HepG2 (cell line): ENCODE measurements around the gene EIF3L. TPM values are rescaled to one million over a fixed set of nuclear protein-coding genes. Genes with fewer than 3 reads are reported as not detected.
A peak's percentile ranks its signal among the peaks of the same experiment; 100 is the strongest.

ENCODE experiments used
- ATAC-seq: fragments of 200-7000 bp; cut with Tn5 transposase; 3 replicates; pipeline ENCODE4 v1.9.1; 2020; ENCODE audit warnings: mild to moderate bottlenecking, moderate library complexity
- BruUV-seq: library from RNA; stranded (reverse); fragments of 400-500 nt; replicated peaks from 2 replicates; lab custom pipeline; 2021; lab: Mats Ljungman, UMichigan
- CTCF ChIA-PET: fragments of 300-600 bp; formaldehyde crosslinking; extraction: SDS; loops from one replicate; lab custom pipeline; 2021; ENCODE audit warnings: low total read pairs, inconsistent platforms, low intra/inter-chr PET ratio; lab: Yijun Ruan, JAX
- POLR2A ChIA-PET: fragments of 350-600 bp; sonication (Branson Sonifier 250); formaldehyde crosslinking; loops from one replicate; lab custom pipeline; 2020; ENCODE audit warnings: antibody characterized with exemption, inconsistent platforms; lab: Yijun Ruan, JAX
- DNase-seq: peaks from one replicate; pipeline ENCODE4 v3.0.0-alpha.2; 2015; ENCODE audit warnings: low spot score
- FAIRE-seq: peaks from 3 replicates; lab custom pipeline; 2011; peaks lifted over from hg19 to GRCh38; lab: Jason Lieb, UNC
- H2AFZ ChIP-seq: one replicate; pipeline ENCODE4 v1.6.1; 2011; ENCODE audit warnings: low read length, inconsistent platforms
- H3K27ac ChIP-seq: fragments of 300-600 bp; 3 replicates; pipeline ENCODE4 v1.8.0; 2011; ENCODE audit warnings: mixed run types, mild to moderate bottlenecking, mixed read lengths, low read length, inconsistent platforms; ENCODE audit not compliant: insufficient read depth; ENCODE audit errors: extremely low read length
- H3K27me3 ChIP-seq, 2 experiments: fragments of 200-600 bp in 1 of 2; 2 replicates in 1 of 2; 3 replicates in 1 of 2; pipeline versions ENCODE4 v1.6.0 to v1.8.0; 2011; ENCODE audit warnings: low read length in 2 of 2, mild to moderate bottlenecking in 2 of 2, moderate library complexity in 2 of 2, inconsistent platforms in 1 of 2; ENCODE audit not compliant: insufficient read depth in 2 of 2, control insufficient read depth in 1 of 2
- H3K36me3 ChIP-seq, 2 experiments: fragments of 200-600 bp in 1 of 2; replicated peaks in 1 of 2; 2 replicates in 1 of 2; 3 replicates in 1 of 2; pipeline versions ENCODE4 v1.5.1 to v1.8.0; 2011; ENCODE audit warnings: low read length in 2 of 2, inconsistent platforms in 1 of 2; ENCODE audit not compliant: insufficient read depth in 2 of 2, control insufficient read depth in 1 of 2
- H3K4me1 ChIP-seq: 2 replicates; pipeline ENCODE4 v1.5.1; 2012; ENCODE audit warnings: low read length, inconsistent platforms; ENCODE audit not compliant: insufficient read depth
- H3K4me2 ChIP-seq: 2 replicates; pipeline ENCODE4 v1.6.0; 2011; ENCODE audit warnings: low read depth, low read length, inconsistent platforms
- H3K4me3 ChIP-seq, 3 experiments: fragments of 200-600 bp in 1 of 3; sonication (generic), shearing (Covaris generic) in 1 of 3; replicated peaks in 1 of 3; 2 replicates each; pipeline ENCODE4 v1.5.1; 2011 to 2016; ENCODE audit warnings: low read length in 3 of 3, inconsistent platforms in 2 of 3, low read depth in 2 of 3, mild to moderate bottlenecking in 2 of 3, control low read depth in 1 of 3, mixed read lengths in 1 of 3; ENCODE audit not compliant: insufficient read depth in 1 of 3
- H3K79me2 ChIP-seq: one replicate; pipeline ENCODE4 v1.6.1; 2011; ENCODE audit warnings: low read length, inconsistent platforms; ENCODE audit not compliant: insufficient read depth
- H3K9ac ChIP-seq: 2 replicates; pipeline ENCODE4 v1.6.0; 2011; ENCODE audit warnings: mild to moderate bottlenecking, low read depth, low read length, inconsistent platforms; ENCODE audit not compliant: insufficient read depth
- H3K9me3 ChIP-seq: 2 replicates; pipeline ENCODE4 v1.5.1; 2012; ENCODE audit warnings: mild to moderate bottlenecking, low read length
- H4K20me1 ChIP-seq: 2 replicates; pipeline ENCODE4 v1.6.0; 2011; ENCODE audit warnings: inconsistent platforms, mild to moderate bottlenecking, low read length, moderate library complexity; ENCODE audit not compliant: insufficient read depth
- ETV5 ChIP-seq: IDR thresholded peaks from 2 replicates; pipeline ENCODE4 v1.6.1; 2018; ENCODE audit warnings: missing biosample characterization, missing genetic modification reagents, inconsistent platforms, borderline replicate concordance
- FOXO1 ChIP-seq: sonication (generic); formaldehyde crosslinking; IDR thresholded peaks from 2 replicates; pipeline ENCODE4 v1.4.0; 2020; ENCODE audit warnings: missing genetic modification reagents
- NCOA1 ChIP-seq: sonication (generic); formaldehyde crosslinking; IDR thresholded peaks from 2 replicates; pipeline ENCODE4 v1.9.0; 2021; ENCODE audit warnings: missing genetic modification reagents
- NFIC ChIP-seq: IDR thresholded peaks from 2 replicates; pipeline ENCODE4 v1.6.1; 2012; ENCODE audit warnings: mild to moderate bottlenecking, low read length, inconsistent platforms
- RBM22 ChIP-seq: fragments of 200-400 bp; formaldehyde crosslinking; optimal IDR thresholded peaks from 2 replicates; pipeline ENCODE3; 2017; ENCODE audit warnings: mild to moderate bottlenecking, low read length, moderate library complexity
- ZBTB3 ChIP-seq: sonication (generic); formaldehyde crosslinking; IDR thresholded peaks from 2 replicates; pipeline ENCODE4 v1.4.0; 2020; ENCODE audit warnings: low read depth, mild to moderate bottlenecking, moderate library complexity, missing genetic modification reagents, borderline replicate concordance
- ZBTB7B ChIP-seq: sonication (generic); formaldehyde crosslinking; IDR thresholded peaks from 2 replicates; pipeline ENCODE4 v1.4.0; 2020; ENCODE audit warnings: missing genetic modification reagents
- ZNF30 ChIP-seq: sonication (generic); formaldehyde crosslinking; IDR thresholded peaks from 2 replicates; pipeline ENCODE4 v1.5.0; 2020; ENCODE audit warnings: mild to moderate bottlenecking, missing genetic modification reagents
- ZNF335 ChIP-seq: sonication (generic); formaldehyde crosslinking; IDR thresholded peaks from 2 replicates; pipeline ENCODE4 v1.4.0; 2020; ENCODE audit warnings: missing genetic modification reagents
- ZNF562 ChIP-seq: sonication (generic); formaldehyde crosslinking; IDR thresholded peaks from 2 replicates; pipeline ENCODE4 v1.8.0; 2022; ENCODE audit warnings: missing genetic modification reagents, borderline replicate concordance
- ZNF605 ChIP-seq: sonication (generic); formaldehyde crosslinking; IDR thresholded peaks from 2 replicates; pipeline ENCODE4 v1.8.0; 2022; ENCODE audit warnings: mild to moderate bottlenecking, missing genetic modification reagents
- ZNF780A ChIP-seq: sonication (generic); formaldehyde crosslinking; IDR thresholded peaks from 2 replicates; pipeline ENCODE4 v1.8.0; 2022; ENCODE audit warnings: mild to moderate bottlenecking, missing genetic modification reagents, moderate library complexity
- WGBS: methylation state at CpG from one replicate; pipeline ENCODE4 v1.1.6; 2017; ENCODE audit warnings: low lambda C conversion rate; 5-methylcytosine and 5-hydroxymethylcytosine counted together
- in situ Hi-C: cut with HindIII; loops from 2 replicates; pipeline ENCODE4 v1.10.0; 2017; ENCODE audit warnings: low pct_unique_long_range_greater_than_20kb; ENCODE audit not compliant: extremely low pct_ligation_motif_present
- intact Hi-C: fragments of 100-400 bp; cut with micrococcal nuclease; formaldehyde crosslinking; loops from one replicate; pipeline ENCODE4 v1.10.0; 2022; ENCODE audit not compliant: unreplicated experiment
- polyA plus RNA-seq, 8 experiments: library from polyadenylated mRNA; depleted of rRNA in 3 of 8; stranded (reverse) in 7 of 8; unstranded in 1 of 8; fragments of >200 nt; fragmentation: Illumina TruSeq in 4 of 8; extraction: Trizol in 4 of 8; gene quantifications; 2 replicates each; pipeline versions ENCODE4 v1.2.1 to v1.2.3, GENCODE V29; 2011 to 2016; ENCODE audit warnings: low read depth in 4 of 8, missing spikeins in 1 of 8, mixed read lengths in 1 of 8; ENCODE audit not compliant: insufficient read depth in 1 of 8
- total RNA-seq, 5 experiments: library from RNA; depleted of rRNA; stranded (reverse); fragments of >200 nt; fragmentation: Illumina TruSeq; extraction: Trizol; gene quantifications; 2 replicates each; pipeline ENCODE4 v1.2.3, GENCODE V29; 2016; ENCODE audit warnings: low read depth in 1 of 5
- TF ChIP-seq, protein P1 (sequence below): IDR thresholded peaks from 2 replicates; pipeline ENCODE4 v1.6.1; 2016; ENCODE audit warnings: low read depth, control low read depth
- TF ChIP-seq, protein P2 (sequence below): sonication (generic); formaldehyde crosslinking; IDR thresholded peaks from 2 replicates; pipeline ENCODE4 v1.4.0; 2020; ENCODE audit warnings: mild to moderate bottlenecking, missing genetic modification reagents

The EIF3L gene
- total and polyA plus RNA-seq, 2 of the 13 experiments (the other 11 are each of a cell fraction or from before 2014, with no cell fraction given): 514 to 793 TPM

DNA sequence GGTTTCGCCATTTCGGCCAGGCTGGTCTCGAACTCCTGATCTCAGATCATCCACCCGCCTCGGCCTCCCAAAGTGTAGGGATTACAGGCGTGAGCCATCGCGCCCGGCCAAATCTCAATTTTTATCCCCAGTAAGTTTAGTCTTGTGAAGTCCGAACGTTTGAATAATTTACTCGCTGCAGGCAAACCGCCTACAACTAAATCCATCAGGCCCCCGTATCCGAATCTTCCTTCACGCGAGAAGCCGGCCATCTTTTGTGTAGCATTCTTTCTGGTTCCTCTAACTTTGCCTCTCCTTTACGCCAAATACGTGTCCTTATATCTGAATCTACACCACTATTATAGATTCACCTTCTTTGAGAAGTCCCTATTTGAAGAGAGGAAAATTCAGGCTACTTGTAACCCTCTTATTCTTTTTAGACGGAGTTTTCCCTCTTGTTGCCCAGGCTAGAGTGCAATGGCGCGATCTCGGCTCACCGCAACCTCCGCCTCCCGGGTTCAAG, 581 bp upstream of the EIF3L start (continued):
- TF ChIP-seq ZNF335: peak; percentile 97
- TF ChIP-seq NFIC: peak; percentile 30; the same call in 1 of the 2 replicates
- peak; percentile 13; the same call in 1 of the 2 replicates for TF ChIP-seq ZNF605 (CRISPR knock-in tag)
- no peak for TF ChIP-seq ZBTB7B
- TF ChIP-seq ZNF30: 0 out of 2 replicates have a peak, but pooled peaks have one; percentile 10
- no peak for TF ChIP-seq FOXO1 (CRISPR knock-in tag)
- TF ChIP-seq, protein P1, sequence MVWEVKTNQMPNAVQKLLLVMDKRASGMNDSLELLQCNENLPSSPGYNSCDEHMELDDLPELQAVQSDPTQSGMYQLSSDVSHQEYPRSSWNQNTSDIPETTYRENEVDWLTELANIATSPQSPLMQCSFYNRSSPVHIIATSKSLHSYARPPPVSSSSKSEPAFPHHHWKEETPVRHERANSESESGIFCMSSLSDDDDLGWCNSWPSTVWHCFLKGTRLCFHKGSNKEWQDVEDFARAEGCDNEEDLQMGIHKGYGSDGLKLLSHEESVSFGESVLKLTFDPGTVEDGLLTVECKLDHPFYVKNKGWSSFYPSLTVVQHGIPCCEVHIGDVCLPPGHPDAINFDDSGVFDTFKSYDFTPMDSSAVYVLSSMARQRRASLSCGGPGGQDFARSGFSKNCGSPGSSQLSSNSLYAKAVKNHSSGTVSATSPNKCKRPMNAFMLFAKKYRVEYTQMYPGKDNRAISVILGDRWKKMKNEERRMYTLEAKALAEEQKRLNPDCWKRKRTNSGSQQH: 0 out of 2 replicates have a peak, but pooled peaks have one; percentile 8
- 0 out of 2 replicates have a peak, but pooled peaks have one; percentile 36 for TF ChIP-seq NCOA1 (CRISPR knock-in tag)
- TF ChIP-seq ZBTB3 (CRISPR knock-in tag): 0 out of 2 replicates have a peak, but pooled peaks have one; percentile 20
- TF ChIP-seq ZNF780A (CRISPR knock-in tag): peak; percentile 48; the same call in 1 of the 2 replicates
- TF ChIP-seq ETV5 (CRISPR knock-in tag): no peak

DNA sequence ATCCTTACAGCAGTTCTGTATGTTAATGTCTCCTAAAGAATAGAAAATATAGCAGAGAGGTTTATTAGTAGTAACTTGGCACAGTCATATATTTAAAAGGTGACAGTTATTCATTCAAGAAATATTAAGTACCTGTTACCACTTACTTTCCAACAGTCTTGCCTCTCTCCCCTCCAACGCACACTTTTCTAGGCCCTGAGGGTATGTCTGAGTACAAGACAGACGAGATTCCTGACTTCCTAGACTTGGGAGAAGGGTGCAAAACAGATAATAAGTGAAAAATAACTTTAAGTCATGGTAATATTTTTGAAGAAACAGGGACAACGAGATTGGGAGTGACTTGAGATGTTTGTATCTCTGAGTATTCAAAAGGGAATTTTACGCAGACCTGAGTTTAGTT, 1.6 kb downstream of the EIF3L start:
- no peak overlapping the region for H3K27ac ChIP-seq
- no peak overlapping the region for H2AFZ ChIP-seq
- no peak for TF ChIP-seq ZNF562 (CRISPR knock-in tag)
- TF ChIP-seq, protein P2, sequence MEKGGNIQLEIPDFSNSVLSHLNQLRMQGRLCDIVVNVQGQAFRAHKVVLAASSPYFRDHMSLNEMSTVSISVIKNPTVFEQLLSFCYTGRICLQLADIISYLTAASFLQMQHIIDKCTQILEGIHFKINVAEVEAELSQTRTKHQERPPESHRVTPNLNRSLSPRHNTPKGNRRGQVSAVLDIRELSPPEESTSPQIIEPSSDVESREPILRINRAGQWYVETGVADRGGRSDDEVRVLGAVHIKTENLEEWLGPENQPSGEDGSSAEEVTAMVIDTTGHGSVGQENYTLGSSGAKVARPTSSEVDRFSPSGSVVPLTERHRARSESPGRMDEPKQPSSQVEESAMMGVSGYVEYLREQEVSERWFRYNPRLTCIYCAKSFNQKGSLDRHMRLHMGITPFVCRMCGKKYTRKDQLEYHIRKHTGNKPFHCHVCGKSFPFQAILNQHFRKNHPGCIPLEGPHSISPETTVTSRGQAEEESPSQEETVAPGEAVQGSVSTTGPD (CRISPR knock-in tag): no peak
- TF ChIP-seq RBM22: peak; percentile 9
- H3K4me1 ChIP-seq: peaks cover 39% of the 10 kb centered on the region
- FAIRE-seq (no peak), DNase-seq (no peak), ATAC-seq (no peak)
- peak overlapping the region; percentile 94; the same call in 1 of the 2 replicates for H3K9ac ChIP-seq
- in situ Hi-C loops (no loop called here), intact Hi-C loops (no loop called here)
- WGBS: 93% methylated on average over 4 of the region's 4 CpGs
- no peaks in the 10 kb centered on the region; a peak in 2 of 5 replicates for H3K27me3 ChIP-seq
- no TSS peak for BruUV-seq
- no peaks in the 10 kb centered on the region for H4K20me1 ChIP-seq
- H3K36me3 ChIP-seq: peaks cover 15 to 49% of the 10 kb centered on the region in 2 experiments
- H3K9me3 ChIP-seq: no peaks in the 10 kb centered on the region
- ChIA-PET CTCF (no interaction called here), POLR2A (interaction anchor here (0.8 to 3.8 kb wide), 2 partner anchors 13 to 32 kb away, joined by 3 to 14 read pairs; no protein-coding TSS in a partner anchor)
- peak overlapping the region in 1 of 3 experiments; percentile 82; a peak in 1 of 6 replicates for H3K4me3 ChIP-seq
- peak overlapping the region; percentile 79 for H3K4me2 ChIP-seq
- H3K79me2 ChIP-seq: peaks cover 63% of the 10 kb centered on the region
